Measurements from ENCODE around the gene SLC30A3.
A peak's percentile ranks its signal among the peaks of the same experiment; 100 is the strongest.
"Not testable (repeated sequence)": the region's sequence is repeated elsewhere in the genome, so short reads cannot be mapped to it uniquely, and the experiment has no call there.

The SLC30A3 gene, protein sequence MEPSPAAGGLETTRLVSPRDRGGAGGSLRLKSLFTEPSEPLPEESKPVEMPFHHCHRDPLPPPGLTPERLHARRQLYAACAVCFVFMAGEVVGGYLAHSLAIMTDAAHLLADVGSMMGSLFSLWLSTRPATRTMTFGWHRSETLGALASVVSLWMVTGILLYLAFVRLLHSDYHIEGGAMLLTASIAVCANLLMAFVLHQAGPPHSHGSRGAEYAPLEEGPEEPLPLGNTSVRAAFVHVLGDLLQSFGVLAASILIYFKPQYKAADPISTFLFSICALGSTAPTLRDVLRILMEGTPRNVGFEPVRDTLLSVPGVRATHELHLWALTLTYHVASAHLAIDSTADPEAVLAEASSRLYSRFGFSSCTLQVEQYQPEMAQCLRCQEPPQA

DNA sequence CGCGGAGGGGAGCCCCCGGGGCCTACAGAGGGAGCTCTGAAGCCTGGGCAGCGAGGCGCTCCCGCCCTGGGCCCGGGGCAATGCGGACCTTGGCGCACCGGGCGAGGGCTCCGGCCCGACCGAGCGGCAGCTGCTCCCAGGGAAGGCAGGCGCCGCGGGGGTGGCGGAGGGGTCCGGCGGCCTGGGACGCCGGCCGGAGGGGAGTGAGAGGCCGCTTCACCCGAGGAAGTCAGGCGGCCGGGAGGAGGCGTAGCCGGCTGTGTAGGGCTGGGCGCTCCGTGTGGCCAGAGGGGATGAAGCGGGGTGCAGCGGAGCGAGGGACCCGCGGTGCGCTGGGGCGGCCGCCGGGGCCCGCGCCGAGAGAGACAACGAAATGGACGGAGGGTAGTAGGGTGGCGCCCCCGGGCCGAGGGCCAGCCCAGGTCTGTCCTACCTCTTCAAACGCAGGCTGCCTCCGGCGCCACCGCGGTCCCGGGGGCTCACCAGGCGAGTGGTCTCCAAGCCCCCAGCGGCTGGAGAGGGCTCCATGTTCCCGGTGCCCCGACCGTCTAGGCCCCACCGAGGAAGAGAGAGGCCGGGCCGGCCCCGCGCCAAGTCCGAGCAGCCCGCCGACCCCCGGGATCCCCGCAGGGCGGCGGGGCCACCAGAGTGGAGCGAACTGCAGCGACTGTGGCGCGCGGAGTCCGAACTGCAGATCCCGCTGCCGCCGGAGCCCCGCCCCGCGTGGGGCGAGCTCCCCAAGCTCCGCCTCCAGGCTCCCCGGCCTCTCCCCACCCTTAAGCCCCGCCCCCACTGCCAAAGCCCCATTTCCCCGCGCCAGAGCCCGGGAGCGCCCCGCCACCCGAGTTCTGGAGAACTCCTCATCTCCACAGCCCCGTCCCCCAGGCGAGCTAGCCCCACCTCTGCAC is at the start of gene SLC30A3:
TSS of gene SLC30A3 (minus strand) at position 669 of the 908 bp plus-strand sequence. CDS start at position 528, 141 bp downstream.
- peak; percentile 24 for DNase-seq (ENCODE audit: low read depth)

DNA sequence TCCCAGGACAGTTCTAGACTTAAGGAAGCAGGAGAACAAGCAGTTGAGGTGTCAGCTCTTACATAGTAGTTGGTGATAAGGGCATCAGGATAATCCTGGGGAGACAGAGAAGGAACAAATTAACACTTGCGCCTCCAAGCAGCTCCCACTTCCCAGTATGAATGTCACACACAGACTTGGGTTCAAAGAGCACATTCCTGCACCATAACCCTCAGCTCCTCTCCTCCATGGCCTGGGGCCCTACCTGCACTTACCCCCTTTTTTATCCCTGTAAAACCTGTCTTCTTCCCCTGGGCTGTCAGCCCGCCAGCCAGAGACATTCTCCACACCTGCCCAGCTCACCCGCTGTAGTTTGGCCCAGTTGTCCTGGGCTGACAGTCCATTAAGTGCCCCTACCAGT is 49.3 kb upstream of the SLC30A3 start:
- no peak for DNase-seq (ENCODE audit: low read depth)

DNA sequence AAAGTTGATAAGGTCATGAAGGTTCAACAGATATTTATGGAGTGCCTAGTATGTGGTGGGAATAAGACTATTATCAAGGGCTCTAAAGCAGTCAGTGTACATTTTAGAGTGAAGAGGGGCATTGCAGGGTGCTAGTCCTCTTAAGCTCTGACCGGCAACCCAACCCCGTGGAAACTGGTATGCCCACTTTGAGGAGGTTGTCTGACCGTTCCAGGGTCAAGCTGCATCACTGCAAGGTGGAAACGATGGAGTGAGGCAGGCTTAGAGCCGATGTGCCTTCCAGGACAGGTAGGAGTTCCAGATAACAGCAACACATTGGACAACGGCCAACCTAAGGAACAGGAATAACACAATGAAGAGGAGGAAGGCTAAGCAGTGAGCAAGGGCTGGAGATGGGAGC is 46.8 kb upstream of the SLC30A3 start:
- no peak for DNase-seq (ENCODE audit: low read depth)

DNA sequence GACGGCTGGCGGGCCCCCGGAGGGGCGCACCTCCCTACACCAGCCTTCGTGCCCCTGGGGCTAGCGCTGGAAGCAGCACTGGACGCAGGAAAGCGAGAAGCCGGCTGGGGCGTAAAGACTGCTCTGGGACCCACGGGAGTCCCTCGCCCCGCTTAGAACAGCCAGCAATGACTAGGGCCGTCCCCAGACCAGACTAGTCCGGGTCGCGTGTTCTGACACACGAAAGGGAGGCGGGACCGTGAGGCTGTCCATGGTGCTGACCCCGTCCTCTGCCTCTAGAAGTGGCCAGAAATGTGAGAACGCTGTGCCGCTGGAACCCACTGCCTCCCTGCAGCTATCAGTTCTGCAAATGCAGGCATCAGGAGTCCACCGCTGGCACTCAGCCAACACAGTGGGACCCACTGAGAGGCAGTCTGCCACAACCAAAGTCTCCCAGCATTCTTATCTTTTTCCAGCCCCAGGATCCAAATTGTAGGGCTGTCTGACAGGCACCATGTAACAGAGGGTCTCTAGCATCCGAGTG is 45.6 kb upstream of the SLC30A3 start, which contains the start of gene UCN:
TSS of gene UCN (minus strand) at position 87 of the 523 bp plus-strand sequence. CDS start 550 bp downstream, outside the sequence.
- no peak for DNase-seq (ENCODE audit: low read depth)

DNA sequence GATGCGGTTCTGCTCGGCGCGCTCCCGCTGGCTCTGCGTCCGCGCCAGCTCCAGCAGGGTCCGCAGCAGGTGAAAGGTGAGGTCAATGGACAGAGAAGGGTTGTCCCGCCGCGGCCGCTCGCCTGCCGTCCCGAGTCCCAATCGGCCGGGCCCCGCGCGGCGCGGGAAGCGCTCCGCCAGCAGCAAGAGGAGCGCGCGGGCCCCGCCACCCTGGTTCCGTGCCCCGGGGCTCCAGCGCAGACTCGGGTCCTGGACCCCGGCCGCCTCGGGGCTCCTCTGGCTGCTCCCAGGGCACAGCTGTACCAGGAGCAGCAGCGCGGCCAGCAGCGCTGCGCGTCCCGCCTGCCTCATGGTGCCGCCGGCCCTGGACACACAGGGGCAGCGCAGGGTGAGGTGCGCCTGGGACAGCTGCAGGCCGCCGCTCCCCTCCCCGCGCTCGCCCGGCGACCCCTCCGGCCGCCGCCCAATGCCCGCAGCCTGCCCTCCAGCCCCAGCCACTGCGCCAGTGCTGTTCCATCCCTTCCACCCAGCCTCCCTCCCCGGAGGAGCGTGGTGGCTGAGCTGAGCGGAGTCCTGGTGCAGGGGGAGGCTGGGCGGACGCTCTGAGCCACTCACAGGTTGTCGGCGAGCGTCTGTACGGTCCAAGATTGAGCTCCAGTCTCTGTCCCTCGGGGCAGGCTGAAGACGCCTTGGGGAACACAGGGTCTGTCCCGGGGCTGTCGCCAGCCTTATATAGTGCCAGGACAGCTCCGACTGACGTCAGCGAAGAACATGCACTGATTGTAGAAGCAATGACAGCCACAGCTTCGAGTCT is 44.9 kb upstream of the SLC30A3 start:
- no peak for DNase-seq (ENCODE audit: low read depth)

DNA sequence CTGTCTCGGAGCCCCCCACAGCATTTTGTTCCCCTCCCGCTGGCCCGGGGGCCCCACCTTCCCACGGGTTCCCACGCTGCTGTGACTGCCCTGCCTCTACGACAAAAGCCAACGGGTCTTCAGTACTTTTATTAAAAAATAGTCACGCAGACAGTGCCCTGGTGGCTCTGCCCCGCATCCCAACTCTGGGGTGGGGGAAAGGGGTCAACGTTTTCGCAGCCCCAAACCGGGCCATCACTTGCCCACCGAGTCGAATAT is 44.4 kb upstream of the SLC30A3 start:
- DNase-seq (ENCODE audit: low read depth): no peak

DNA sequence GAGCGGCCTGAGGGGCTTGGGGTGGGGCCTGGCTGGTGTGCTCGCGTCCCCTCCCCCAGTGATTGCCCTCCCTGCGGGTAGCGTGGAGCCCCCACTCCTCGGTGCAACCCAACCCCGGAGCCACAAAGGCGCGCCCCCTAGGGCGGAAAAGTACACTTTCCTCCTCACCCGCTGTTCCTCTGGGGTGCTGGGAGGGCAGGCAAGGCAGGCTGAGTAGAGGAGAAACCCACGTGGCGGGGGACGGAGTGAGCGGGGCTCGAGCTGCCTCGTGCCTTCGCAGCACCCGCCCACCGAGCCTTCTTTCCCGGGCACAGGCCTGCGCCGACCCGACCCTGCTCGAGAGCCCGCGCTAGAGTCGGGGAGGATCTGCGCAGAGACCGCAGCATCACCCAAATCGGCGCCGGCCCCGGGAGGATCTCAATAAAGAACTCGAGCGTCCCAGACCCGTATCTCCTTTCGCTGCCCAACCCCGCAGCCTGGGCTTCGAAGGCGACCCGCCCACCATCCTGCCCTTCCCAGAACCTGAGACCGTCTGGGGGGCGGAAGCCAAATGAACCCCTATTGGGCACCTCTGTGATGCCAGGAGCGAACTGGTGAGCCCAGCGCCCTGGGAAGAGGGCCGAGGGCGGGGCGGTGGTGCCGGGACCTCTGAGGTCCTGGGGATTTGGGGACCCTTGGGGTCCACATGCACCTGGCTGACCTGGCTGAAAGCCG is 43.9 kb upstream of the SLC30A3 start:
- peak; percentile 17 for DNase-seq (ENCODE audit: low read depth)

DNA sequence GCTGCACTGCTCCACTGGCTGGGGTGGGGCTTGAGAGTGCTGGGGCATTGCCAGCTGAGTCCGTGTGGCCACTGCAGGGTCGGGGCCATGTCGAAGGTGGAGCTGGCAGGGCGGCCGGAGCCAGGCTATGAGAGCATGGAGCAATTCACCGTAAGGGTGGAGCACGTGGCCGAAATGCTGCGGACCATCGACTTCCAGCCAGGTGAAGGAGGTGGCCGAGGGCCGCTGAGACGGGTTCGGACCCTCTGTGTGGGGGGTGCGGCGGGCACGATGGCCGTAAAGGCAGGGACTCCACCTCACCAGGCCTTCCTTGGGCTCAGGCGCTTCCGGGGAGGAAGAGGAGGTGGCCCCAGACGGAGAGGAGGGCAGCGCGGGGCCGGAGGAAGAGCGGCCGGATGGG is 43.3 kb upstream of the SLC30A3 start:
- no peak for DNase-seq (ENCODE audit: low read depth)

DNA sequence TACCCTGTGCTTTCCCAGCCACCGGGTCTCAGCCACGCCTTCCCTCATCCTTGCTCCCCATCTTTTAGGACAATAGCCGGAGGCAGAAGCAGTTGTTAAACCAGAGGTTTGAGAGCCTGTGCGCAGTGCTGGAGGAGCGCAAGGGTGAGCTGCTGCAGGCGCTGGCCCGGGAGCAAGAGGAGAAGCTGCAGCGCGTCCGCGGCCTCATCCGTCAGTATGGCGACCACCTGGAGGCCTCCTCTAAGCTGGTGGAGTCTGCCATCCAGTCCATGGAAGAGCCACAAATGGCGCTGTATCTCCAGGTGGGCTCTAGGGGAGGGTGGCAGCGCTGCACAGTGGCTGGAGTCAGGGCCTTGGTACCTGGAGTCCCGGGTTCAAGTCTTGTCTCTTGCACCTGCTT is 42.7 kb upstream of the SLC30A3 start:
- DNase-seq (ENCODE audit: low read depth): no peak

DNA sequence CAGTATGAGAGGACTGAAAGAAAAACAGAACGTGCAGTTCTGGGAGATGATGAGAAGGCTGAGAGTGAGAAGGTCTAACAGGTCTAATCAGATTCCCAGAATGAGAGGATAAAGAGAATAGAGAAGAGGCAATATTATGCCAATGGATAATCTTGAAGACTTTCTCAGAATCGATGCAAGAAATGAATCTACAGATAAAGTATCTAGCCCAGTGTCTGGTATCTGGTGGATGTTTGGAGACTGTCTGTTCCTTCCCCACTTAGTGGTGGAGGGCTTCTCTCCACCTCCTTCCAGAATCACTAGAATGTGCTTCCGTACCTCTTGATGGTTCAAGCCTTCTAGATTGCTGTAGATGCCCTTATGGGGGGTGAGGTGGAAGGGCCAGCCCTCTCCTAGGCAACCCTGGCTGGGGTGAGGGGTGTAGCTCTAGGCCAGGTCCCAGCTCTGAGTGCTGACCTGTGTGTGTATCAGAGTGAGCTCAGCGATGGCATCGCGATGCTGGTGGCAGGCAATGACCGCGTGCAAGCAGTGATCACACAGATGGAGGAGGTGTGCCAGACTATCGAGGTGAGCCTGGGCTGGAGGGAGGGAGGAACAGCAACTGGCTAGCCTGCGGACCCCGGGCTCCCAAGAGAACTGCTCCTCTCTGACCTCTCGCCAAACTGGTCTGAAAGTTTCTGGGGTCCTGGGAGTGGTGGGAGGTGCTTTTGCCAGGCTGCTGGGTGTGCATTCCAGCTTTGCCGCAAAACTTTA is 41.8 kb upstream of the SLC30A3 start:
- no peak for DNase-seq (ENCODE audit: low read depth)

DNA sequence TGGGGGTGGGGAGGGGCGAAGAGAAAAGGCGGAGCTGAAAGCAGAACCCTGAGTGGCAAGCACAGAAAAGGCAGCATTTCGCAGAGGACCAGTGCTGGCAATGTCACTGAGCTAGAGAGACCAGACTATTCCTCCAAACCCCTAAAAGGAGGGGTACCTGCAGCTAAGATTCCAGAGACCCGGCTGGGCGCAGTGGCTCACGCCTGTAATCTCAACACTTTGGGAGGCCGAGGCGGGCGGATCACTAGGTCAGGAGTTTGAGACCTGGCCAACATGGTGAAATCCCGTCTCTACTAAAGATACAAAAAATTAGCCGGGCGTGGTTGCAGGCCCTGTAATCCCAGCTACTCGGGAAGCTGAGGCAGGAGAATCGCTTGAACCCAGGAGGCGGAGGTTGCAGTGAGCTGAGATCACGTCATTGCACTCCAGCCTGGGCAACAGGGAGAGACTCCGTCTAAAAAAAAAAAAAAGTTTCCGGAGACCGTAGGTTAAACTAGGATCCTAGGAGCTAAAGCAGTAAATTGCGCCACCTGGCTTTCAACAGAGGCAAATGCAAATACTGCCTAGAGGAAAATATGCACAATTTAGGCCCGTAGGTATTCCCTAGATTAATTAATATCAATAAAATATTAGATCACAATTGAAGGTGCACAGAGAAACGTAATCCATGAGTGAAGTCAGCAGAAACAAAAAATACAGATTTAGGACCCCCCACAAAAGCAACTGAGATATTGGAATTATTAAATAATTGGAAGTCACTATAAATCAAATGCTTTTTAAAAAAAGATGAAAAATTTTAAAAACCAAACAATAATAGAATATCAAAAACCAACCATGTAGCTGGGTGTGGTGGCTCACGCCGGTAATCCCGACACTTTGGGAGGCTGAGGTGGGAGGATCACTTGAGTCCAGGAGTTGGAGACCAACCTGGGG is 40.5 kb upstream of the SLC30A3 start:
- no peak for DNase-seq (ENCODE audit: low read depth)

DNA sequence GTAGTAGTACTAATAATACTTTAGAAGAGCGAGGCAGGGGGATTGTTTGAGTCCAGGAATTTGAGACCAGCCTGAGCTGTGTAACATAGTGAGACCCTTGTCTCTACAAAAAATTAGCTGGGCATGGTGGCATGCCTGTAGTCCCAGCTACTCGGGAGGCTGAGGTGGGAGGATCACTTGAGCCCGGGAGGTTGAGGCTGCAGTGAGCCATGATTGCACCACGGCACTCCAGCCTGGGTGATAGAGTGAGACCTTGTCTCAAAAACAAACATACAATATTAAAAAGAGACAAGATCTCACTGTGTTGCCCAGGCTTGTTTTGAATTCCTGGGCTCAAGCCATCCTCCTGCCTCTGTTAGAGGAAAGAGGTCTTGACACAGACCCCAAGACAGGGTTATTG is 37.8 kb upstream of the SLC30A3 start:
- not testable (repeated sequence) for DNase-seq (ENCODE audit: low read depth)

DNA sequence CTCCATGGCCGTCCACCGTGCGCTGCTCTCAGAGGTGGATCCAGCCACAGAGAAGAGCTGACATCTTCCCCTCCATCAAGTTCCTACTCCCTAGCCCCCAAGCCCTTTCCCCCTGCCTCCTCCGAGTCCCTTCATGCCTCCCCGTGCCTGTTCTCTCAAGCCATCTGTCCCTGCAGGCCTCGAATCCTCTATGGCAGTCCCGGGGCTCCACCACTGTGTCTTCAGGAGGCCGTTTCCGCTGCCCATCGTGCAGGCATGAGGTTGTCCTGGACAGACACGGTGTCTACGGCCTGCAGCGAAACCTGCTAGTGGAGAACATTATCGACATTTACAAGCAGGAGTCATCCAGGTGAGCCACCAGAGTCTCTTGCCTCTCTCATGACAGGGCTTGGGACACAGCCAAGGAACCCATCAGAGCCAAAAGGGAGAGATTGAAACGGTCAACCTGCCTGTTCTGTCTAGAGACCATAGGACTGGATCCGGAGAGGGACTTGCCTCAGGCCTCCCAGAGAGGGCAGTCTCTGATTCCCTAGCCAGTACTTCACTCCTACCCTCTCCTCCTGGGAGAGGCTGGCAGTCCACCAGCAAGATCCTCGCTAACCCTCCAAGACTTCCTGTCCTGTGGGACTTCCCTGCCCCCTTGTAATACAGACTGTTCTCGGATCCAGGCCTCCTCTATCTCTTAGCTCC is 35.7 kb upstream of the SLC30A3 start:
- DNase-seq (ENCODE audit: low read depth): no peak

DNA sequence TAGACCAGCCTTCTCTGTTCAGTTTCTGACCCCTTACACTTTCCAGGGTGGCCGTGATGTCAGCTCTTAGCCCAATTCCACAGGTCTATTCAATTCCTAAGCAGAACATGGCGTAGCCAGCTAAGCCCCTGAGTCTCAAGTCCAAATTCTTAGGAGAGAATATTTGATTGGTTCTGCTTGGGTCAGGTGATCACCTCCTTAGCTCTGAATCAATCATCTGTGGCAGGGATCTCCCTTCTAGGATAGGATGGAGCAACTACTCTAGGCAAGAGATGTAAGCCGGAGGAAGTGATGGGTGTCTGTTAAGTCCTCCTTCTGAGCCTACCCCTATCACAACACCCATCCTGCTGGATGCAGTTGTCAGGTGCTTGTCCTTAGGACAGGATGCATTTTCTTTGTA is 34.3 kb upstream of the SLC30A3 start:
- DNase-seq (ENCODE audit: low read depth): no peak

DNA sequence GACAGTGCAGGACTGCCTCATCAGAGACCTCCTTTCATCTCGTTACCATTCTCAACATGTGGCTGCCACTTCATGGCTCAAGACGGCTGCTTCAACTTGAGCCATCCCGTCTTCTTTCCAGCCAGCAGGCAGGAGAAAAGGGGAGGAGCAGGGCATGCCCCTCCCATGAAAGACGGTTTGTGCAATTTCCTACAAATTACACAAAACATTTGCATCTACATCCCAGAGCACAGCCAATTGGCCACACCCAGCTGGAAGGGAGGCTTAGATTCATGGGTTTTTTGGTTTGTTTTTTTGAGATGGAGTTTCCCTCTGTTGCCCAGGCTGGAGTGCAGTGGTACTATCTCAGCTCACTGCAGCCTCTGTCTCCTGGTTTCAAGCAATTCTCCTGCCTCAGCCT is 33.6 kb upstream of the SLC30A3 start:
- DNase-seq (ENCODE audit: low read depth): no peak

DNA sequence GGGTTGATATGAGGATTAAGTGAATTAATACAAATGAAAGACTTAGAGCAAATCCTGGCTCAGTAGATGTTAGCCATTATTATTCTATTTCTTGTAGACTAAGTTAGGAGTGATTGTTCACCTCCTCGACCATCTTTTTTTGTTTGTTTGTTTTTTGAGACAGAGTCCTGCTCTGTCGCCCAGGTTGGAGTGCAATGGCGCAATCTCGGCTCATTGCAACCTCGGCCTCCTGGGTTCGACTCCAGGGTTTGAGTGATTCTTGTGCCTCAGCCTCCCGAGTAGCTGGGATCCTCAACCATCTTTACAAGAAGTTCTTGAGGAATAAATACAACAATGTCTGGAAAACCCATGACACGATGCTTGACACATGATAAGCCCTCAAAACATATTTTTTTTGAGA is 32.1 kb upstream of the SLC30A3 start:
- no peak for DNase-seq (ENCODE audit: low read depth)

DNA sequence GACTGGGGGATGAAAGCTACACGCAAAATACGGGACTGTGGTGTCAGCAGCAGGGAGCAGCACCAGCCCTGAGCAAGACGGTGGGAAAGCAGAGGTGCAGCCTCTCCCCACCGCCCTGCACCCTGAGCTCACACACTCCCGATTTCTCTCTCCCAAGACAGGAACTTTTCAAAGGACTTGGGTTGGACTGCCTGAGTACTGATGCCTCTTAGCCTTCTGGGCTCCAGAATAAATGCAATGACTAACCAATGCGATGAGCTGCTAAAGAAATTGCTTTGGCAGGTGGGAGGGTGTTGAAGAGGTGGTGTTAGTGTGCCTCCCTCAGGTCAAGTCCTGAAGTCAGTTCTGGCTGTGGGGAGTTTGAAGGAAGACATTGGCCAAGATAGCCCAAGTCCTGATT is 29.0 kb upstream of the SLC30A3 start:
- DNase-seq (ENCODE audit: low read depth): no peak

DNA sequence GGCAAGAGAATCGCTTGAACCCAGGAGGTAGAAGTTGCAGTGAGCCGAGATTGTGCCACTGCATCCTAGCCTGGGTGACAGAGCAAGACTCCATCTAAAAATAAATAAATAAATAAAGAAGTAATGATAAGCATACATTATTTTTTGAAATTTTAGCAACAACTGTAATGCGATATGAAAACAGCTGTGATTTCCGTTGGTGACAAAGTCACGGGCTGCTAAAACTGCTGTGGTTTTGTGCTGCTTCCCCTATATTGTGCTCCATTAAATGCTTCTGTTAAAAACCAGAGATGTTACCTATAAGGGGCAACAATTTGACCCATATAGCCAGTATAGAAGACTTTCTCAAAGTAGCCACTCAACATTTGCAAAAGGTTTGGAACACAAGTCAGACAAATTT is 27.7 kb upstream of the SLC30A3 start:
- no peak for DNase-seq (ENCODE audit: low read depth)

DNA sequence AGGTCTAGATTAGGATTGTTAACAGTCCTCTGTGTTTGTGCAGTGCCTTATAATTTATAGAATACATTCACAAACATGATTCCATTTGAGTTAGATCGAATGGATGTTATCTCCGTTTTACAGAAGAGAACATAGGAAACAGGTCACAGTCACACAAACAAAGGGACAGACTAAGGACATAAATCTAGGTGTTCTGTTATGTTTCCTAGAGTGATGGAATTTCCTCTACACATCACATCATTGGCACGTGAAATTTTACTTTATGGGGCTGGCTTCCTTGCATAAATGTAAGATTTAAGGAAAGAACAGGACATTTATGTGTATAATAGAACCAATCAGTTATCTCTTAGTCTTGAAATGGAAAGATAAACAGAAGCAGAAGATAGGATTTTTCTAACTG is 25.8 kb upstream of the SLC30A3 start:
- DNase-seq (ENCODE audit: low read depth): no peak

Data from activated gamma-delta T cell treated with anti-CD3 and anti-CD28 coated beads, Interleukin-2, amount 50 U/mL, for 16 hours (primary cell).